ENCODE data around the gene PAQR5.

Gene PAQR5

GRCh38 chr15:69394556-69395282 lies 96.0 kb downstream of the PAQR5 start:
- peak; percentile 82 for DNase-seq

GRCh38 chr15:69395460-69395859 lies 96.7 kb downstream of the PAQR5 start:
- DNase-seq: no peak

GRCh38 chr15:69395991-69396390 lies 97.3 kb downstream of the PAQR5 start:
- no peak for DNase-seq

- no peak for DNase-seq
Observed at GRCh38 chr15:69398491-69398891, 99.8 kb downstream of the PAQR5 start.

- DNase-seq: peak; percentile 67
Observed at GRCh38 chr15:69400850-69401249, 102.1 kb downstream of the PAQR5 start.

- DNase-seq: no peak
Observed at GRCh38 chr15:69402816-69403215, 104.1 kb downstream of the PAQR5 start.

- DNase-seq: no peak
Observed at GRCh38 chr15:69403594-69403993, 104.9 kb downstream of the PAQR5 start.

- no peak for DNase-seq
Observed at GRCh38 chr15:69405110-69405509, 106.4 kb downstream of the PAQR5 start.

- DNase-seq: no peak
Observed at GRCh38 chr15:69407719-69408400, 109.1 kb downstream of the PAQR5 start.

- no peak for DNase-seq
Observed at GRCh38 chr15:69408841-69409240, 110.1 kb downstream of the PAQR5 start.

GRCh38 chr15:69410248-69410874 lies 111.6 kb downstream of the PAQR5 start:
- peak; percentile 50 for DNase-seq

GRCh38 chr15:69412274-69412673 lies 113.6 kb downstream of the PAQR5 start:
- no peak for DNase-seq

- DNase-seq: no peak
Observed at GRCh38 chr15:69412701-69413100, 114.0 kb downstream of the PAQR5 start.

- peak; percentile 93 for DNase-seq
Observed at GRCh38 chr15:69413822-69414700, 115.3 kb downstream of the PAQR5 start, which contains the start of gene KIF23. Gene KIF23 (plus strand): TSS chr15:69414349. CDS start chr15:69414466, 117 bp downstream.

GRCh38 chr15:69414701-69415167 lies 116.0 kb downstream of the PAQR5 start:
- DNase-seq: no peak

GRCh38 chr15:69415381-69415780 lies 116.7 kb downstream of the PAQR5 start:
- no peak for DNase-seq

- DNase-seq: no peak
Observed at GRCh38 chr15:69417581-69417980, 118.9 kb downstream of the PAQR5 start.

GRCh38 chr15:69421498-69421897 lies 122.8 kb downstream of the PAQR5 start:
- DNase-seq: no peak

- no peak for DNase-seq
Observed at GRCh38 chr15:69422336-69422895, 123.7 kb downstream of the PAQR5 start.

GRCh38 chr15:69424001-69424400 lies 125.3 kb downstream of the PAQR5 start:
- no peak for DNase-seq

- DNase-seq: no peak
Observed at GRCh38 chr15:69424748-69425413, 126.2 kb downstream of the PAQR5 start.

- DNase-seq: no peak
Observed at GRCh38 chr15:69433831-69434230, 135.1 kb downstream of the PAQR5 start.
